ENCODE data around the gene SYDE2.
"Not testable (repeated sequence)": the region's sequence is repeated elsewhere in the genome, so short reads cannot be mapped to it uniquely, and the experiment has no call there.

Gene SYDE2

GRCh38 chr1:85216697-85217096 lies 15.9 kb upstream of the SYDE2 start:
- no peak for DNase-seq

GRCh38 chr1:85214654-85215053 lies 13.8 kb upstream of the SYDE2 start:
- DNase-seq: no peak

- no peak for DNase-seq
Measured at GRCh38 chr1:85208488-85208887, 7.7 kb upstream of the SYDE2 start.

GRCh38 chr1:85203573-85204171 lies 2.9 kb upstream of the SYDE2 start:
- no peak for DNase-seq

- DNase-seq: no peak
Measured at GRCh38 chr1:85202864-85203255, 2.0 kb upstream of the SYDE2 start.

GRCh38 chr1:85202092-85202863 lies 1.5 kb upstream of the SYDE2 start:
- no peak for DNase-seq

GRCh38 chr1:85201340-85202091 lies 700 bp upstream of the SYDE2 start:
- DNase-seq: peak; percentile 71 to 74

GRCh38 chr1:85199667-85200462 lies 951 bp downstream of the SYDE2 start:
- DNase-seq: no peak

- DNase-seq: no peak
Measured at GRCh38 chr1:85198864-85199263, 2.0 kb downstream of the SYDE2 start.

- no peak for DNase-seq
Measured at GRCh38 chr1:85196358-85196757, 4.5 kb downstream of the SYDE2 start.

- DNase-seq: no peak
Measured at GRCh38 chr1:85195703-85196102, 5.1 kb downstream of the SYDE2 start.

GRCh38 chr1:85192129-85192528 lies 8.7 kb downstream of the SYDE2 start:
- DNase-seq: not testable (repeated sequence)

- no peak for DNase-seq
Measured at GRCh38 chr1:85189120-85189519, 11.7 kb downstream of the SYDE2 start.

GRCh38 chr1:85188530-85188929 lies 12.3 kb downstream of the SYDE2 start:
- no peak for DNase-seq

GRCh38 chr1:85187021-85187420 lies 13.8 kb downstream of the SYDE2 start:
- DNase-seq: not testable (repeated sequence)

GRCh38 chr1:85184245-85184644 lies 16.6 kb downstream of the SYDE2 start:
- DNase-seq: no peak

- DNase-seq: no peak
Measured at GRCh38 chr1:85182700-85183099, 18.1 kb downstream of the SYDE2 start.

- DNase-seq: no peak
Measured at GRCh38 chr1:85180869-85181268, 19.9 kb downstream of the SYDE2 start.

GRCh38 chr1:85179522-85179921 lies 21.3 kb downstream of the SYDE2 start:
- DNase-seq: no peak

GRCh38 chr1:85178396-85178795 lies 22.4 kb downstream of the SYDE2 start:
- DNase-seq: no peak

- no peak for DNase-seq
Measured at GRCh38 chr1:85174503-85174902, 26.3 kb downstream of the SYDE2 start.

- DNase-seq: no peak
Measured at GRCh38 chr1:85172684-85173337, 28.0 kb downstream of the SYDE2 start.

GRCh38 chr1:85171721-85172120 lies 29.1 kb downstream of the SYDE2 start:
- DNase-seq: no peak
